Mucosa of stomach (tissue), 1 donor: ENCODE measurements around the gene FZD7.

Experiments used
- H3K27me3 ChIP-seq: one replicate; pipeline ENCODE4 v1.7.0; 2013; ENCODE audit warnings: mild to moderate bottlenecking, low read length; ENCODE audit not compliant: control insufficient read depth, insufficient read depth
- H3K36me3 ChIP-seq: one replicate; pipeline ENCODE4 v1.7.0; 2013; ENCODE audit warnings: low read length; ENCODE audit not compliant: control insufficient read depth, insufficient read depth
- H3K4me1 ChIP-seq: one replicate; pipeline ENCODE4 v1.7.0; 2013; ENCODE audit warnings: mild to moderate bottlenecking, low read length; ENCODE audit not compliant: control insufficient read depth, insufficient read depth
- H3K4me3 ChIP-seq: one replicate; pipeline ENCODE4 v1.7.0; 2013; ENCODE audit warnings: low read length
- H3K9ac ChIP-seq: one replicate; pipeline ENCODE4 v1.7.0; 2013; ENCODE audit warnings: mild to moderate bottlenecking, low read length, moderate library complexity
- H3K9me3 ChIP-seq: one replicate; pipeline ENCODE4 v1.7.0; 2013; ENCODE audit warnings: mild to moderate bottlenecking, low read length, moderate library complexity; ENCODE audit not compliant: control insufficient read depth
- donor health status: Pancreatic carcinoma.

The FZD7 gene

GRCh38 chr2:202043475-202043874 lies 9.8 kb downstream of the FZD7 start:
- no peak overlapping the region for H3K4me3 ChIP-seq
- H3K9ac ChIP-seq, result no peak overlapping the region
- H3K9me3 ChIP-seq, result no peaks in the 10 kb centered on the region

GRCh38 chr2:202044777-202045176 lies 11.1 kb downstream of the FZD7 start:
- Histone ChIP-seq H3K4me1 (no peaks in the 10 kb centered on the region), H3K9ac (no peak overlapping the region), H3K27me3 (no peaks in the 10 kb centered on the region), H3K9me3 (no peaks in the 10 kb centered on the region), H3K4me3 (no peak overlapping the region), H3K36me3 (no peaks in the 10 kb centered on the region)

More at GRCh38 chr2:202043475-202043874, 9.8 kb downstream of the FZD7 start:
- no peaks in the 10 kb centered on the region for H3K36me3 ChIP-seq
- peaks cover 13% of the 10 kb centered on the region for H3K4me1 ChIP-seq
- H3K27me3 ChIP-seq, result no peaks in the 10 kb centered on the region

GRCh38 chr2:202046572-202046971 lies 12.9 kb downstream of the FZD7 start:
- H3K4me3 ChIP-seq, result no peak overlapping the region
- no peaks in the 10 kb centered on the region for H3K36me3 ChIP-seq
- no peaks in the 10 kb centered on the region for H3K27me3 ChIP-seq
- H3K4me1 ChIP-seq, result no peaks in the 10 kb centered on the region
- H3K9ac ChIP-seq, result no peak overlapping the region
- H3K9me3 ChIP-seq, result no peaks in the 10 kb centered on the region

DNA sequence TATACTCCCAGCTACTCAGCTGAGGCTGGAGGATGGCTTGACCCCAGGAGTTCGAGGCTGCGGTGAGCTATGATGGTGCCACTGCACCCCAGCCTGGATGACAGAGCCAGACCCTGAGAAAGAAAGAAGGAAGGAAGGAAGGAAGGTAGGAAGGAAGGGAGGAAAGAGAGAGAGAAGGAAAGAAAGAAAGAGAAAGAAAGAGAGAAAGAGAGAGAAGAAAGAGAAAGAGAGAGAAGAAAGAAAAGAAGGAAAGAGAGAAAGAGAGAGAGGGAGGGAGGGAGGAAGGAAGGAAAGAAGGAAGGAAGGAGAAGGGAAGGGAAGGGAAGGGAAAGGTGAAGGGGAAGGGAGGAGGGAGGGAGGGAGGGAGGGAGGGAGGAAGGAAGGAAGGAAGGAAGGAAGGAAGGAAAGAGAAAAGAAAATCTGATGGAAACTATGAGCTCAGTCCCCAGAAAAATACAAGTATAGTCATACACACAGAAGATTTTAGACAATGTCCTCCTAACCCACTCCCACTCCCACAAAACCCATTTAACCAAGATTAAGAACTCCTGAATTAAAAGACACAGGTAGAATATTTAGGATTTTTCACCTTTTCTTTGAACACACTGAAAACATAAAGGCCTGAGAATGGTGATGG lies 15.6 kb downstream of the FZD7 start:
- Histone ChIP-seq H3K36me3 (no peaks in the 10 kb centered on the region), H3K4me1 (no peaks in the 10 kb centered on the region), H3K9ac (no peak overlapping the region), H3K27me3 (no peaks in the 10 kb centered on the region), H3K9me3 (no peaks in the 10 kb centered on the region), H3K4me3 (no peak overlapping the region)

DNA sequence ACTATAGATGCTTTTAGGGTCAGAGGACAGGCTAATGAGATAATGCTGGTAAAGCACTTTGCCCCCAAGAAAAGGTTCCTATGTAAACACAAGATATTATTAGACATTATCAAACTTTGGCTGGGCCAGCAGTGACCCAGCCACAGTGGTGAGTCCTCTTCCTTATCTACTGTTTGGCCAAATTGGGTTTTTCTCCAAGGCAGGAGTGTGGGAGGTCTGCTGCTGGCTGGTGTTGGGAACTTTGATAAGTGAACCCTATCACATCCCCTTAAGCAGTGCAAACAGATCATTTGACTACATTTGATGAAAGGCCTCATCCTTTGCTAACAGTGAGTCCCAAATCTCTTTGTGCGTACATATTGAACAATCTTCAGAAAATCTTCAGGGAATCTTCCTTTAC lies 16.2 kb downstream of the FZD7 start:
- Histone ChIP-seq H3K36me3 (no peaks in the 10 kb centered on the region), H3K27me3 (no peaks in the 10 kb centered on the region), H3K4me3 (no peak overlapping the region), H3K9ac (no peak overlapping the region), H3K9me3 (no peaks in the 10 kb centered on the region), H3K4me1 (no peaks in the 10 kb centered on the region)

- H3K4me3 ChIP-seq, result no peak overlapping the region
Measured at GRCh38 chr2:202050652-202051051, 17.0 kb downstream of the FZD7 start.

GRCh38 chr2:202051499-202052161 lies 18.0 kb downstream of the FZD7 start:
- Histone ChIP-seq H3K4me3 (no peak overlapping the region), H3K27me3 (no peaks in the 10 kb centered on the region), H3K4me1 (no peaks in the 10 kb centered on the region), H3K9ac (no peak overlapping the region), H3K9me3 (no peaks in the 10 kb centered on the region), H3K36me3 (no peaks in the 10 kb centered on the region)

More at GRCh38 chr2:202050652-202051051, 17.0 kb downstream of the FZD7 start:
- H3K4me1 ChIP-seq, result no peaks in the 10 kb centered on the region
- no peaks in the 10 kb centered on the region for H3K27me3 ChIP-seq
- H3K36me3 ChIP-seq, result no peaks in the 10 kb centered on the region
- no peak overlapping the region for H3K9ac ChIP-seq
- H3K9me3 ChIP-seq, result no peaks in the 10 kb centered on the region

GRCh38 chr2:202052235-202052634 lies 18.6 kb downstream of the FZD7 start:
- H3K9ac ChIP-seq, result no peak overlapping the region
- no peaks in the 10 kb centered on the region for H3K9me3 ChIP-seq
- no peaks in the 10 kb centered on the region for H3K4me1 ChIP-seq
- H3K36me3 ChIP-seq, result no peaks in the 10 kb centered on the region
- no peak overlapping the region for H3K4me3 ChIP-seq
- no peaks in the 10 kb centered on the region for H3K27me3 ChIP-seq

GRCh38 chr2:202054679-202055078 lies 21.0 kb downstream of the FZD7 start:
- no peak overlapping the region for H3K4me3 ChIP-seq
- H3K9ac ChIP-seq, result no peak overlapping the region
- no peaks in the 10 kb centered on the region for H3K9me3 ChIP-seq
- no peaks in the 10 kb centered on the region for H3K36me3 ChIP-seq
- H3K27me3 ChIP-seq, result no peaks in the 10 kb centered on the region
- no peaks in the 10 kb centered on the region for H3K4me1 ChIP-seq

DNA sequence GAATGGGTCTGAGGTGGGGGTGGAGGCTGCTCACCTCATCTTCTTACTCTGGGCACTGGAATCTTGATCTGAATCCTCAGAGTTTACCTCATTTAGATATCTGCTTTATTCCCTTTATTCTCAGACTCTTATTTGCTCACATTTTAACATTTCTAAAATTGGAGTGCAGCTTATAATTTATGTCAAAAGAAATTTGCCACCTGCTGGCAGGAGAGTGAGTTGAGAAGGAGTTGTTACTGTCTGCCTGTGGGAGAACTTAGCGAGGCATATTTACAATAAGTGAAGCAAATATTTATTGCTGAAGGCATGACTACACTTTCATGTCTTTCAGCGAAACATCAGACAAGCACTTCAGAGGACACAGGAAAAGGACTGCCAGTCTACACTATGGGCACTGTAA lies 23.0 kb downstream of the FZD7 start:
- Histone ChIP-seq H3K9ac (no peak overlapping the region), H3K4me1 (no peaks in the 10 kb centered on the region), H3K36me3 (no peaks in the 10 kb centered on the region), H3K9me3 (no peaks in the 10 kb centered on the region), H3K27me3 (no peaks in the 10 kb centered on the region), H3K4me3 (no peak overlapping the region)

GRCh38 chr2:202060218-202060617 lies 26.6 kb downstream of the FZD7 start:
- H3K9ac ChIP-seq, result no peak overlapping the region
- no peak overlapping the region for H3K4me3 ChIP-seq
- H3K36me3 ChIP-seq, result no peaks in the 10 kb centered on the region
- no peaks in the 10 kb centered on the region for H3K9me3 ChIP-seq
- H3K27me3 ChIP-seq, result no peaks in the 10 kb centered on the region
- H3K4me1 ChIP-seq, result peaks cover 10% of the 10 kb centered on the region

DNA sequence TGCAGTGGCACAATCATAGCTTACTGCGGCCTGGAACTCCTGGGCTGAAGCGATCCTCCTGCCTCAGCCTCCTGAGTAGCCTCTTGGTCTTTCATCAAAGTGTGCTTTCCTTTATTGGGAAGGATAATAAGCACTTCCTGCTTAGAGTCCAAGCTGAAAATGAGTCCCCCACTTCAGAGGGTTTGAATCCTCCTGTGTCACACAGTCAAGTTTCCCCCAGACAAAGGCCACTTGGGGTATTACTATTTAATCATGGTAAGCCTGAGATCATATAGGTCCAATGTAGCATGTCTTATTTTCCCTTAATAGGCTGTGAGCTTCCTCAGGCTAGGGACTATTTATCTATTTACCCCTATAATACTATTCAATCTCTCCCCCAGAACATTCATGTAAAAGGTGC lies 28.0 kb downstream of the FZD7 start:
- no peaks in the 10 kb centered on the region for H3K36me3 ChIP-seq
- H3K4me1 ChIP-seq, result peaks cover 10% of the 10 kb centered on the region
- H3K9ac ChIP-seq, result no peak overlapping the region
- H3K27me3 ChIP-seq, result no peaks in the 10 kb centered on the region
- H3K4me3 ChIP-seq, result no peak overlapping the region
- no peaks in the 10 kb centered on the region for H3K9me3 ChIP-seq
